Measurements from ENCODE around the gene KCNK2.

The KCNK2 gene

DNA sequence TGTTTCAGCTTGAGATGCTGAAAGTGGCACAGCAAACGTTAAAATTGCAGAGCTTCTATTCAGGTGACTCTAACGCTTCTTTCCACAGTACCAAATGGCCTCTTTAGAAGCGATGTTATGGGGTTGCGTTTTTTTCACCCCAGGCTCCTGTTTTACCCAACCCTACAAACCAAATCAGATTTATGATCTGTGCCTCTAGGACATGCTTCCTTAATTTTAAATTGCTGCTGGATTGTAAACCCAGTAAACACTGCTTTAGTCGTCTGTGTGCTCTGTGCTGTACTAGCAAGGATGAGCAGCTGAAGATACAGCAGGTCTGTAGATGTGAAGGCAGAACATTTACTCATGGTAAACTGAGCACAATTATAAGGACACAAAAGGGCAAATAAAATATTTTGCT is 13.0 kb downstream of the KCNK2 start:
- no peak for DNase-seq (ENCODE audit: low spot score)

DNA sequence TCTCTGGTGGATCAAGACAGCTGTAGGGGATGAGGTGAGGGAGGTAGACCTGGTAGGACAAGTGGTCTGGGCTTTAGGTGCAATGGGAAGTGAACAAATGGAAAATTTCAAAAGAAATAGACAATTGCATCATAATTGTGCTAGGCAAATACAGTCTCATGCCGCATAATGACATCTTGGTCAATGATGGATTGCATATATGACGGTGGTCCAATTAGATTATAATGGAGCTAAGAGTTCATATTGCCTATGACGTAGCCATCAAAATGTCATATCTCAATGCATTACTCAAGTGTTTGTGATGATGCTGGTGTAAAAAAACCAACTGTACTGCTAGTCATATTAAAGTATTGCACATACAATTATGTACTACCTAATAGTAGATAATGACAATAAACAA is 19.0 kb downstream of the KCNK2 start:
- DNase-seq (ENCODE audit: low spot score): no peak

DNA sequence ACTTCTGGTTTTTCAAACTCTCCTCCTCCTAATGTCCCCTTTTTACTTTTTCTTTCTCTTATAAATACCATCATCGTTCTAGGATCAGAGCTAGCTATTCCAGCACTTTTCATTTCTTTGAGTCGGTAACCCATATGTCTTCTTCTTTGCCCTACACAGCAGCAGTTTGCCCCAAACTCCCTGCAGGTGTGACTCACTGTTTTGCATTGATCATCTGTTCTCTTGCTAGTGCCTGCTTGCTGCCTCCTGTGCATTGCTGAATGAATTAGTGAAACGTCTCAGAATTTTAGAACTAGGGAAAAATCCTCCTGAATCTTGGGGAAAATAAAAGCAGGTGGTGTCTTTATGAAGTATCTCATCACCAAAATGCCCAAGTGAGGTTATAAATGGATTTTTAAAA is 21.7 kb downstream of the KCNK2 start:
- DNase-seq (ENCODE audit: low spot score): no peak

DNA sequence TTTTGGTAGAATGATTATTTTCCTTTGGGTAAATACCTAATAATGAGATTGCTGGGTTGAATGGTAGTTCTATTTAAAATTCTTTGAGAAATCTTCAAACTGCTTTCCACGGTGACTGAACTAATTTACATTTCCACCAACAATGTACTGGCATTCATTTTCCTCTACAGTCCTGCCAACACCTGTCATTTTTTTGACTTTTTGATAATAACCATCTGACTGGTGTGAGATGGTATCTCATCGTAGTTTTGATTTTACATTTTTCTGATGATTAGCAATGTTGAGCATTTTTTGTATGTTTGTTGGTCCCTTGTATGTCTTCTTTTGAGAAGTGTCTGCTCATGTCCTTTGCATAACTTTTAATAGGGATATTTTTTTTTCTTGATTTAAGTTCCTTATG is 23.5 kb downstream of the KCNK2 start:
- no peak for DNase-seq (ENCODE audit: low spot score)

DNA sequence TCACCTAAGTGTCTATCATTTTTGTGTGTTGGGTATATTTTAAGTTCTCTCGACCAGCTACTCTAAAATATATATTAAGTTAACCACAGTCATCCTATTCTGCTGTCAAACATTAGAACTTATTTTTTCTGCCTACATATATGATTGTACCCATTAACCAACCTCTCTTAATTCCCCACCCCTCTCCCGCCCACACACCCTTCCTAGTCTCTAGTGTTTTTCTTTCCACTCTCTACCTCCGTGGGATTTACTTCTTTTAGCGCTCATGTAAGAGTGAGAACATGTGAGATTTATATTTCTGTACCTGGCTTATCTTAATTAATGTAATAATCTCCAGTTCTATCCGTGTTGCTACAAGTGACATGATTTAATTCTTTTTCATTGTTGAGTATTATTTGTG is 26.6 kb downstream of the KCNK2 start:
- DNase-seq (ENCODE audit: low spot score): no peak

DNA sequence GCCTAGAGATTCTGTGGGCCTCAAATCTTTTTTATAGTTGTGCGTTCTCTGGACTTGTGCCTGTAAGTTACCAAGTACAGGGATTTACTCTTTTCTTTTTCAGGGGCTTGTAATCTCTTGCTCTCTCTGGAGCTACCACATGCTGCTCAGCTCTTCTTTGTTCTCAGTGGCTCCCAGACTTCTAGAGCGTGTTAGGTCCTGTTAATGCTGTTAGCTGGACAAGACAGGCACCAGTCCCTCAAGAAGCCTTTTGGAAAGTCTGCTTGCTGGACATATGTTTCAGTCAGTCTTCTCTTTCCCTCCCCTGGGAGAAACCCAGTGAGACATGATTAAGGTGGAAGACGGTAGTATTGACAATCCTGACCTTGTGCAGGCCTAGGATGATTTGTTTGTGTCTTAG is 29.4 kb downstream of the KCNK2 start:
- DNase-seq (ENCODE audit: low spot score): no peak

DNA sequence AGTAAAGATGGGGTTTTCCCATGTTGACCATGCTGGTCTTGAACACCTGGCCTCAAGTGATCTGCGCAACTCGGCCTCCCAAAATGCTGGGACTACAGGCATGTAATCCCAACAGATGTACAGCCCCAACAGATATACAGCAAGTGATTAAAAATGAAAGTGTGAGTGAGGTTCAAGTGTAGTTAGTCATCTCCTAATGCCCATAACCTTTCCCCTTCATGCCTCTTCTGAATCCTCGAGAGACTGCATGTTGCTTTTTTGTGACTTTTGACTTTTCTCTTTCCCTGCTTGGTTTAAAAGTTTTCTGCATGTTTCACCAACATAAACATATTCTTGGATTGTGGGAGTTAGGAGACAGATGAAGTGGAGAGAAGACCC is 31.2 kb downstream of the KCNK2 start:
- no peak for DNase-seq (ENCODE audit: low spot score)

DNA sequence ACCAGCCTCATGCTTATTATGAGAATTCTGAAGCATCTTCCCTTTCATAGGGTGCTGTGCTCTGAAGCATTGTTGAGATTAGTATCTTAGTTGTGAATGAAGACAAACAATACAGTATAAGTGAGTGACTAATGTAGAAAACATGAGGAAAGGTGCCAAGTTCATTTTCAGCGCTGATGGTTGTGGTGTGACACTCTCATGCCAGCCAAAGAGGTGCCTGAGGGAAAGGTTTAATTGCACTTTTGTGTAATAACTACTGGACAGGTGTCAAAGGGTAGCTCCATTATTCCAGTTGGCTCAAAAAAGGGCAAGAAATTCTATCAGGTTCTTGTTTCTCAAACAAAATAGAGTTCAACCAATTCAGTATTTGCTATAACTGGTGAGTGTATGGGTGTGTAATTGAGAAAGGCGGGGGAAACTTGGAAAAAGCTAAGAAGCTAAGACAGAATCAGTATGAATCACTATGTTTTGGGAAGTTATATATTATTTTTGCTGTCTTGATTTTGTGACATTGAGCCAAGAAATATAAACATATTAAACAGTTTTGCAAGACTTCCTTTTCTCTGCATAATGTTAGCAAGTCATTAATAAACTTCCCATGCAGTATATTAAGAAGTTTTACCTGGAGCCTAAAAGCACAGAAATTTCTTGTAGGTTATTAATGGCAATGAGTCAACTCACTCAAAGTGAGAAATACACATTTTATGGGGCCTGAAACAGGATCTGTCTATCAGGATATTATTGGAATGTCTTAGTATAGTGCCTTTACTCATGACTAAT is 31.8 kb downstream of the KCNK2 start:
- peak; percentile 35 for DNase-seq (ENCODE audit: low spot score)

DNA sequence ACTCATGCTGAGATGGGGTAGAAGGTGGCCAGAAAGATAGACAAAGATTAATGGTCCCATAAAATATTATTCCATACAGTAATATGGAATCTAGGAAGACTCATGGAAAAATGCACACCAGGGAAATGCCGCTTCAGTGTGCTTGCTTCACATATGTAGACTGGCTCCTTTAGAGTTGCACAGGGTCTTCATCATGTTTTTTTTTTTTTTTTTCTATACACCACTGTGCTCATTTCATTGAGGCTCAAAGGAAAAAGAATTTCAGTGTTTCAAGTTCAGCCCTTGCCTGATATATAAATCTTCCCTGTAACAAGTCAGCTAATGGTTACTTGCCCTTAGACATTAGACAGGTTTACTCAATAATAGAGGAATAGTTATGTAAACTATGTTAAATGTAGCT is 33.2 kb downstream of the KCNK2 start:
- DNase-seq (ENCODE audit: low spot score): no peak

DNA sequence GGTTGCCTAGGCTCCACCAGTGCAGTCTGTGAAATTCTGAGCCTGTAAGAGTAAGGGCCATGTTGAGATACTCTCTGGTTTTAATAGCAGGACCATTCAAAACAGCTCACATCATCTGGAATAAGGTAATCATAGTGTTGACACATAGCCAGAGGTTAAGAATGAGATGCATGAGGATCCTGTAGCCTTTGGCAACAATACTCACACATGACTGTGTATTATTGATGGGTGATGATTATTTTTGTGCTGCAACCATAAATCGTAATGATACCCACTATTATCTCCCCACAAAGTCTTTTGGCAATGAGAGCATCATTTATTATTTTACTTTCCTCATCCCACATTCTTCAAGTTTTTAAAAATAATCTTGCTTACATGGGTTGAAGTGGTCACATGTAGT is 35.5 kb downstream of the KCNK2 start:
- peak; percentile 4 for DNase-seq (ENCODE audit: low spot score)

DNA sequence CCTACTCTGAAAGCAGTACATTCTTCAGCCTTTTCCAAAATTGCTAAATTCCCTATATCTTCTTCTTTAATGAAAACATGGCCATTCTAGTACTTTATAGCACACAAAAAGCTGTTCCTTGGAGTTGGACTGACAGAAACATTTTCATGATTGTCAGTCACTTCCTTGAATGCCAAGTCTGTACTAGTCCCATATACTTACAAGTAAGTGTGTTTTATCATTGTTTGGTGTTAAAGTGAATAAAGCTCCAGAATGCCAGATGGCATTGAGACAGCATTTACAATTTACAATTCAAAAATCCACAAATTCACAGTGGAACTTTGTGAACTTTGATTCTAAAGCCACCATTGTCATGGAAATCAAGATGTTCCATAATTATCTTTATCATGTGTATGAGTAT is 36.5 kb downstream of the KCNK2 start:
- DNase-seq (ENCODE audit: low spot score): no peak

DNA sequence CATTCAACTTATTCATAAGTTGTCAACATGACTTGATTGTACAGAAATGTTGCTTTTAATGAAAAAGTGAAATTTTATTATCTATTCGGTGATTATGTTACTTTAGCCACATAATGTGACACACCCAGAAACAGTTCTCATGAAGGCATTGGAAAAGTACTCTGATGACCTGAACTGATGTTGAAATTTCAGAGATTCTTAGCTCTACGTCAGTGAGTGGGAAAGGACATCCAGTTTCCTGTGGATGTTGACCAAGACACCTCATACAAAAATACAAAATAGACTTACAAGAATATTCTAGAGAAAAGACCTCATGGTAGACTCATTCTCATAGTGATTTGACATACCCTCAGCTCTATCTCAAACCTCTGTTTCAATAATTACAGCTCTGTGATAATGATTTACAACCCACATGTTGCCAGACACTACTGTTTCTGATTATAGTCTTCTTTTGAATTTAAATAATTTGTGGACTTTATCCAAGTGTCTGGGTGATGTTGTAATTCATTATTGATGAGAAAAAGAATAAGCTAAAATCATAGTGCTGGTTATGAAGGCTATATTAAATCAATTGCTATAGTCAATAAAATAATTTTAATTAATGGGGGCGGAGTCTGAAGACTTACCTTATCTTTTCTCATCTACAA is 37.3 kb downstream of the KCNK2 start:
- peak; percentile 15 for DNase-seq (ENCODE audit: low spot score)

DNA sequence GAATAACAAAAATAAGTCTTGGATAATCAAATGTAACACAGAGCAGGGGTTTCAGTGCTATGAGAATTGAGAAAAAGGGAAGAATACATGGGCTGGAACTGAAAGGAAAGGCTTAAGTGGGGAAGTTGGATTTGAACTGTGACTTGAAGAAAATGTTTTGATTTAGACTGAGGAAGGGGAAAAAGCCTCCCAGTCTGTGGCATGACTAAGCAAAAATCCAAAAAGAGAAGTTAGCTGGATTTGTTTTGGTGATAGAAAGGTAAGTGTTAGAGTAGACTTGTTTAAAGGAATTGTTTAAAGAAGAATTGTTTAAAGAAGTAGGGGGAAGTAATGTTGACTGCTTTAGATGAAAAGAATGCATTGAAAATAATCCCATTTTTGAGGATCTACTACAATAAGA is 46.0 kb downstream of the KCNK2 start:
- no peak for DNase-seq (ENCODE audit: low spot score)

DNA sequence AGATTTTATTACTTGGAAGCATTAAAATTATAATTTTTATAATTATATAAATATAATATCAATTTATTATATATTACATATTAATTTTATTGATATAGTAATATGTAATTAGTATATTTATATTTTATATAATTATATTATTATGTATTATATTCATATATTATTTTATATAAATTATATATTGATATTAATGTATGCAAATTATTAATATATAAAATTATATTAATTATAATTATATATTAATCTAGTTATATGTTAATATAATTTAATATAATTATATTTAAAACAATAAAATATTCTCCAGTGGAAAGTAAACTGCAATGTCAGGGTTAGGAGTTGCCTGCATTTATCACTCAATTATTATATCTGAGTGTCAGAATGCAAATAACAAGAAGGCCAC is 48.8 kb downstream of the KCNK2 start:
- no peak for DNase-seq (ENCODE audit: low spot score)

DNA sequence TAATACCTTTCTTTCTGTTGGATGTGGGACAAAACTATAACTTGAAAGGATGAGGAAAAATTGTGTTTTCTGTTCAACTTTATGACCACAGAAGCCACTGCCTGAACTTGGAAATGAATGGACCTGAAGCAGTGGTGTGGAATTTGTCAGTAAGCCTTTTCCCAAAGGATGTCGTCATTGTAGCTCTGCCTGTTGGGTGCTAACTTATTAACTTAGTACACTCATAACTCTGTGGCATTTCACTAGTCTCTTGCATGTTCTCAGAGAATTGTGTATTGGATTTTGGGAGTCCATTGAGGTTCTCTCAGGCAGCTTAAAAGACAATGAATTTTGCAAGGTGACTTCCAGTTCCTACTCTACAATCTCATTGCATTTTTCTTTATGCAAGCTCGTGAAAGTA is 49.6 kb downstream of the KCNK2 start:
- no peak for DNase-seq (ENCODE audit: low spot score)

DNA sequence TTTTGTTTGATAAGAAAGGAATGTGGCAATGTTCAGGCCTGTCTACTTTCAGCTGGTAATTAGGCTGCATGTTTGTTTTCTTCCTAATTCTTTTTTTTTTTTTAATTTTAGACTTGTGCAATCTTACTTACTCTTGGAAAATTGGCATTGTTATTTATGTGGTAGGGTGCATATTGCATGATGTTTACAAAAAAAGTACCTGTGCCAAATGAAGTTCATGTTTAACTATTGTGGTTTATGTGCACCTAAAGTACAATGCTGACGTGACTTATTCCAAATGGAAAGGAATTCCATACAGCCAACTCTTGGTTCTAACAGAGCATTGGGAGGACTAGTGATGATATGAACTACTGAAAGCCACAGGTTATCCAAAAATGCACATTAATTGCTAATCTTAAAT is 51.0 kb downstream of the KCNK2 start:
- no peak for DNase-seq (ENCODE audit: low spot score)

DNA sequence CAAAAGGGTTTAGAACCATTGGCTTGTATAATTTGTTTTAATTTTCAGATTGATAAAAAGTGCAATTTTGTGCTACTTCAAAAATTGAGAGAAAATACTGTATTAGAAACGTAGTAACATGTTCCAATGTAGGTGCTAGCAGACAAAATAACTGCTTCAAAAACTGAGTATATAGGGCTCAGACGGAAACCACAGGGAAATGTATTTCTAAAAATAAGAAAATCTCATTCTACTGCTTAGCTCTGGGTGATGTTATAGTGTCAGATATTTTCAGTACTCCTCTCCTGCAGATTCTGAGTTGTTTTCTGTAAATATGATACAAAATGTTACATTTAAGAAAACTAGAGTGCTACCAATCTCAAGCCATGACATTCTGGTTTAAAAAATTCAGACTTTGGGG is 55.4 kb downstream of the KCNK2 start:
- DNase-seq (ENCODE audit: low spot score): no peak

DNA sequence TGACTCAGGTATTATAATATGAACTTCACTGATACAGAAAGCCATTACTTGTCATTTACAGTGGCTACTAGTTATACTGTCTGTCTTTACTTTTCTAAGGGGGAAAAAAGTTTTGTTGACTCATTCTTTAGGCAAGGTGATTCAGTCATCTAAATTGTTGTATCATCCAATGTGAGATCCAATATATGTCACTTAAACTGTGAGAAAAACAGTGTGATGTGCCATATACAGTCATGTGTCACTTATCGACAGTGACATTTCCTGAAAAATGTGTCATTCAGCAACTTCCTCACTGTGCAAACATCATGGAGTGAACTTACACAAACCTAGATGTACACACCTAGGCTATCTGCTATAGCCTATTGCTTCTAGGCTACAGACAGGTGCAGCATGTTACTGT is 57.6 kb downstream of the KCNK2 start:
- DNase-seq (ENCODE audit: low spot score): no peak

DNA sequence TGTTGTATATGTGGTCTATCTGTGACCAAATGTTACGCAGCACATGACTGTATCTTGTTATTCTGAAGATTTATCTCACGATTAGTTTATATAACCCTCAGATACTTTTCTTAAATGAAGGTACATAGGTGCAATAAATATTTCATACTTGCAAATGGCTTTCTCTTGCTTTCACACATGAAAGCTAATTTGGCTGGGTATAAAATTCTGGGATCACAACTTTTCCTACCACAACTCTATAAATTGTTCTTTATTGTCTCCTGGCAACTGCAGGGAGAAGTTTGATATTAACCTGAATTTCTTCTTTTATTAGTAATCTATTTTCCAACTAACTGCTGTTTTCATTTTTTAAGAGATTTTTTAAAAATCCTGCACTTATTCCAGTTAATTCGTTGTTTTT is 58.9 kb downstream of the KCNK2 start:
- DNase-seq (ENCODE audit: low spot score): no peak

DNA sequence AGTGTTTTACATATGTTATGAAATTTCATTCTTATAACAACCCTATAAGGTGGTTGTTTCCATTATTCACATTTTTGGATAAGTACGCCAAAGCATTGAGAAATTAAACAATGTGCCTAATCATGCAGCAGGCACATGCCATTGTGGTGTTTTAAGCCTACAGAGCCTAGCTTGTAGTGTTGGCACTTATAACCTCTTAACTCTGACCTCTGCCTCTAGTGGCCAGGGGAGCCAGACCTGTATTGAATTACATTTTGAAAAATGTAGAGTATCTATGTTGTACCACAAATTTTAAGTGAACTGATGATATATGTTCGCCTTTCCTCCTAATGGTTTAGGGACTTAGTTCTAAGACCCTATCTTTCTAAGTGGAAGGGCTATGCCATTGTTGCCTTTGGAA is 61.0 kb downstream of the KCNK2 start:
- no peak for DNase-seq (ENCODE audit: low spot score)

DNA sequence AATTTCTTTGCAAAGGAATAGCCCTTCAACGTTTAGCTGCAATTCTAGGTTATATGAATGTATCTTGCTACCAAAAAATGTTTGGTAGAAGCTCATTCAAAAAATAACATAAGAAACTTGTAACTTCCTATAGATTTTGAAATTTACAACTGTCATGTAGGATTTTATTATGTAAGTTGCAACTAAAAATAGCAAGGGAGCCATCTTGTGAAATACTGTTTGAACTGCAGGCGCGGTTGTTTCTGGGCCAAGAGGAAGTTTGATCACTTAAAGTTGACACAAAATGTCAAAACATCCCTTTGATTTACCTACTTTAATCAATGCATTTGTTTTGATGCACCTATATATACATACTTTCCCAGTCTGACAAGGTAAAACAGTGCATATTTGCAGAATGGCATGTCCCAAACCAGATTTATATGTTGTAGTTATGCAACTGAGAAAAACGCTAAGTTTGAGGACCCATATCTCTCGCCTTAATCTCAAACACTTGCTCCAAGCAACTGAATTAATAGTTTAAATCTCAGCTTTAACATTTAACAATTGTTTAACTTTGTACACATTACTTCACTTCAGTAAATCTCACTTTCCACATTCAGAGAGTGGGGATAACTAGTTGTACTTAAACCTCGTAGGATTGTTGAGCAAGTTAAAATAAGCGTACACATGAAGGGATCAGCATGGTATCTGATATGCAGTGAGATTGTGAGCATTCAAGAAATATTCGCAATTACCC is 63.9 kb downstream of the KCNK2 start:
- DNase-seq (ENCODE audit: low spot score): no peak

DNA sequence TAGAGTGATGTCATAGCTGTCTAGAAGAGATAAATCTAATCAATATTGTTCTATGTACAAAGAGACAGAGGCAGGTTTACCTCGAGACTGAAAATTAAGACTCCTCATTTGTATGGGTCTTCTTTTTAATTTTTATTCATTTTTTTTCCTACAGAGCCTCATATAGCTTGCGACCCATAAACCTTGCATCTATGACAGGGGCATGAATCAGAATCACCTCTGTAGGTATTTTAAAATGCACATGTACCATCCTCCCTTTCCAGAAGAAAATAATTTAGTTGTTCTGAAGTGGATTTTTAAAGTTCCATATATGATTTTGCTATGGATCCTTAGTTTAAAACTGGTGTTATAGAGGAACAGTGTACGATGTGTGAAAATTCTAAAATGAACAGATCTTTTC is 64.5 kb downstream of the KCNK2 start:
- DNase-seq (ENCODE audit: low spot score): no peak

DNA sequence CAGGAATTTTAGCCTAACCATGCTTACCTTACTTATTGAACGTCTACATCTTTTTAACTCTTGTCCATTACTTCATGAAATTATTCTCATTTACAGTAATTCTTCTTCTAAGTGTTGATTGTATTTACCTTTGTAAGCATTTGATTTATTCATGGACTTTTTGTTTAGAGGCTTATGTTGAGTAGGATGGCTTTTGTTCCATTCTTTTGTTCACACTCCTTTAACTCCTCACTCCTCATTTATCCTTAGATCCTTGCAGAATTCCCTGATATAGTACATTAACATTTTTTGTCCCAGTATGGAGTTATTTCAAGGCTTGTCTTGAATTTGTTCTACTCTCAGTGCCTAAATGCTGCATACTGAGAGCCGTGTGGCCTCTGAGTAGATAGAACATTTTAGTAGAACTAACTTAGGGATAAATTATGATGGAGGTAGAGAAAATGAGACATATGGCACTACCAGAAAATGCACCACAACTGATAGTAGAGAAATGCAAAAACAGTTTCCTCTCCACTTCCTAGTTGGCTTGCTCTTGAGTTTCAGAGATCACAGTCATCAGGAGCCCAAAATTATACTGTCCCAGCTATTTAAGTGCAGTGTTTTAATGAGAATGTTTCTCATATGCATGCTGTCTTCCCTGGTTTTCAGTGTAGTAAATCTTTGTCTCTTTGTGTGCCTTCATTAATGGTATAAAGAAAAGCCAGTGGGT is 69.5 kb downstream of the KCNK2 start:
- DNase-seq (ENCODE audit: low spot score): no peak

All from GM03348 (cell line).